ENCODE results near the gene DUOX1. TPM values are rescaled to one million over a fixed set of nuclear protein-coding genes. Genes with fewer than 3 reads are reported as not detected.

DUOX1 gene
- total RNA-seq, 4 donors from 2014 or later = 0.14 to 4.1 (median 0.64) TPM; not detected in 1

DNA sequence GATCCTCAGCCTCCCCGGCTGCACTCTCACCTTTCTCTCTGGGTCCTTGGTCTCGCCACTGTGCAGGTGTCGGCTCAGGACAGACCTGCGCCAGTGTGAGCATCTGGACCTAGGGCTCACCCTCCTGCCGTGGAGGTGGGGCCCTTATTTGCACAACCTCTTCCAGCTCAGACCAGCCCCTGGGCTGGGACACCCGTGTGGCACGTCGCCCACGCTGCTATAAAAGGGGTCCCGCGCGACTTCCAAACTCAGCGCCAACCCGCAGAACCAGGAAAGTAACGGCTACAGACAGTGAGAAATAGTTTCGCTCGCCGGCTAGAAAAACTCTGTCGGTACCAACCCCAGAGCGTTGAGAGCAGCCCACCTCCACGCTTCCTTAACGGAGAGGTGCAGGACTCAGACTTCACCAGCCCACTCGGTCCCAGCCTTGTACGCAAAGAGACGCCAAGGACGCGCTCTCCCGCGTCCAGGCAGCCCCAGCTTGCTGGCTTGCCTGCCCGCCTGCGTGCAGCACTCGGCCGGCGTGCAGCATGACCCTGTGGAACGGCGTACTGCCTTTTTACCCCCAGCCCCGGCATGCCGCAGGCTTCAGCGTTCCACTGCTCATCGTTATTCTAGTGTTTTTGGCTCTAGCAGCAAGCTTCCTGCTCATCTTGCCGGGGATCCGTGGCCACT is 15.6 kb upstream of the DUOX1 start, which contains the start of the genes DUOX2 and DUOXA2:
TSS of gene DUOX2 (minus strand) at position 97 of the 675 bp plus-strand sequence. CDS start 761 bp downstream, outside the sequence.
TSS of gene DUOXA2 (plus strand) at position 251 of the 675 bp plus-strand sequence. CDS start at position 531, 280 bp downstream.
- WGBS, 2 donors (ENCODE audit: low coverage in 1 of 2) = 1% methylated on average over 42 of the region's 42 CpGs; no CpG with 5 or more reads in 1 of the 2 donors
- DNase-seq = no peak
- Histone ChIP-seq H3K27ac (no peak within 1 kb of the TSS), H3K36me3 (no peaks in the 10 kb centered on the region), H3K9me3 (no peaks in the 10 kb centered on the region), H3K4me3 (peak within 1 kb of the TSS in 1 of 4 donors; percentile 0), H3K27me3 (peaks cover 89% of the 10 kb centered on the region), H3K4me1 (peaks cover 14 to 36% (median 24%) of the 10 kb centered on the region in 4 donors)
- TF ChIP-seq EP300 (IDR thresholded peaks at IDR 0.05; ENCODE audit: low read depth) (no peak), POLR2AphosphoS5 (IDR thresholded peaks at IDR 0.05) (no peak), POLR2A (IDR thresholded peaks at IDR 0.05) (no peak)
- TF ChIP-seq, protein P1, sequence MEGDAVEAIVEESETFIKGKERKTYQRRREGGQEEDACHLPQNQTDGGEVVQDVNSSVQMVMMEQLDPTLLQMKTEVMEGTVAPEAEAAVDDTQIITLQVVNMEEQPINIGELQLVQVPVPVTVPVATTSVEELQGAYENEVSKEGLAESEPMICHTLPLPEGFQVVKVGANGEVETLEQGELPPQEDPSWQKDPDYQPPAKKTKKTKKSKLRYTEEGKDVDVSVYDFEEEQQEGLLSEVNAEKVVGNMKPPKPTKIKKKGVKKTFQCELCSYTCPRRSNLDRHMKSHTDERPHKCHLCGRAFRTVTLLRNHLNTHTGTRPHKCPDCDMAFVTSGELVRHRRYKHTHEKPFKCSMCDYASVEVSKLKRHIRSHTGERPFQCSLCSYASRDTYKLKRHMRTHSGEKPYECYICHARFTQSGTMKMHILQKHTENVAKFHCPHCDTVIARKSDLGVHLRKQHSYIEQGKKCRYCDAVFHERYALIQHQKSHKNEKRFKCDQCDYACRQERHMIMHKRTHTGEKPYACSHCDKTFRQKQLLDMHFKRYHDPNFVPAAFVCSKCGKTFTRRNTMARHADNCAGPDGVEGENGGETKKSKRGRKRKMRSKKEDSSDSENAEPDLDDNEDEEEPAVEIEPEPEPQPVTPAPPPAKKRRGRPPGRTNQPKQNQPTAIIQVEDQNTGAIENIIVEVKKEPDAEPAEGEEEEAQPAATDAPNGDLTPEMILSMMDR (IDR thresholded peaks at IDR 0.05) = no peak
- intact Hi-C loops (cut with DNase I; ENCODE audit: low total_unique reads) (no loop called here), in situ Hi-C loops (cut with MboI; ENCODE audit: low pct_ligation_motif_present in 1 of 4, low pct_unique_long_range_greater_than_20kb in 1 of 4, low sequenced_read_pairs in 3 of 4) (loop anchor here in 1 of 4 donors (25.0 kb wide), 1 partner anchor 152 kb away; the partner anchor contains the start of gene TERB2)

DNA sequence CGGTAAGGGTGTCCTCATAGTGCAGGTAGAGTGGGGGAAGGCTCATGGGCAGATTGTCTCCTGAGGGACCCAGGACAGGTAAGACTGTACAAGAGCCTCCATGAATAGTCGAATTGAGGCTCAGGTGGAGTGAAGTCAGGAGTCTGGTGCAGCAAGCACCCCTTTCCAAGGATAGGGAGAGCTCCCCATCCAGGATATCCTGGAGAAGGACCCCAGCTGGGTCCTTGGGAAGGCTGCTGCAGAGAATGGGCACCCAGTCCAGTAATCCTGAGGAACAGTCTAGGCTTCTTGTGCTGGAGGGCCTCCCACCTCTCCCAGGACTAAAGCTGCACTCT is 15.1 kb upstream of the DUOX1 start:
- H3K36me3 ChIP-seq = no peaks in the 10 kb centered on the region
- intact Hi-C loops (cut with DNase I; ENCODE audit: low total_unique reads) (no loop called here), in situ Hi-C loops (cut with MboI; ENCODE audit: low pct_ligation_motif_present in 1 of 4, low pct_unique_long_range_greater_than_20kb in 1 of 4, low sequenced_read_pairs in 3 of 4) (loop anchor here in 1 of 4 donors (25.0 kb wide), 1 partner anchor 152 kb away; the partner anchor contains the start of gene TERB2)
- no peak for DNase-seq
- peaks cover 14 to 36% (median 24%) of the 10 kb centered on the region in 4 donors for H3K4me1 ChIP-seq
- no peaks in the 10 kb centered on the region for H3K9me3 ChIP-seq
- peaks cover 89% of the 10 kb centered on the region for H3K27me3 ChIP-seq
- H3K4me3 ChIP-seq = no peak overlapping the region
- TF ChIP-seq, protein P1 (IDR thresholded peaks at IDR 0.05) = no peak
- TF ChIP-seq POLR2AphosphoS5 (IDR thresholded peaks at IDR 0.05) = no peak
- TF ChIP-seq EP300 (IDR thresholded peaks at IDR 0.05; ENCODE audit: low read depth) = no peak
- no peak for TF ChIP-seq POLR2A (IDR thresholded peaks at IDR 0.05)
- 6% methylated on average over 2 of the region's 2 CpGs; no CpG with 5 or more reads in 1 of the 2 donors for WGBS, 2 donors (ENCODE audit: low coverage in 1 of 2)
- no peak overlapping the region for H3K27ac ChIP-seq

DNA sequence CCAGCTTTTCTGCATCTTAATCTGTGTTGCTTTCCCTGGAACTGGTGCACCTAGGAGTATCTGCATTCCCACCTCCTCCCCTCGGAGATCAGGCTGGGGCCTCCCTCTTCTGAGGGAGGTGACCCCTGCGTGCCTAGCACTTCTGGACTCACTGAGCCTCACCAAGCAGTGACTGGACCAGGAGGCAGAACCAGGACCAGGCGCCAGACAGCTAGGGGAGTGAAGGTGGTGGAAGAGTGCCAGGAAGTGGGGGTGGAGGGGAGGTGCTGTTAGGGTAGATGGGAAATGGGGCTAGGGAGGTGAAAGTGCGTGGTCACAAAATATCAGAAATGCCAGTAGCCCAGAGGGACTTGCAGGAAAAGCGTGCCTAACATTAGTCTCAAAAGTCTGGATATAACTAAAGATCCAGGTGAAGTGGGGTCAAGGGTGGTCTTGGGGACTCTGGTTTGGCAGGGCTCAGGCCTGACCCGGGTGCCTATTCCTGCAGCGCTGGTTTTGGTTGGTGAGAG is 14.4 kb upstream of the DUOX1 start:
- in situ Hi-C loops (cut with MboI; ENCODE audit: low pct_ligation_motif_present in 1 of 4, low pct_unique_long_range_greater_than_20kb in 1 of 4, low sequenced_read_pairs in 3 of 4) = loop anchor here in 1 of 4 donors (25.0 kb wide), 1 partner anchor 153 kb away; the partner anchor contains the start of gene TERB2

More for the DNA sequence above, 14.4 kb upstream of the DUOX1 start:
- Histone ChIP-seq H3K4me3 (no peak overlapping the region), H3K36me3 (no peaks in the 10 kb centered on the region), H3K27ac (no peak overlapping the region), H3K27me3 (peaks cover 89% of the 10 kb centered on the region), H3K9me3 (no peaks in the 10 kb centered on the region), H3K4me1 (peaks cover 14 to 36% (median 24%) of the 10 kb centered on the region in 4 donors)
- DNase-seq = no peak
- TF ChIP-seq EP300 (IDR thresholded peaks at IDR 0.05; ENCODE audit: low read depth) (no peak), POLR2AphosphoS5 (IDR thresholded peaks at IDR 0.05) (no peak), POLR2A (IDR thresholded peaks at IDR 0.05) (no peak)
- TF ChIP-seq, protein P1 (IDR thresholded peaks at IDR 0.05) = no peak
- 71 to 80% methylated on average over 1 to 7 of the region's 7 CpGs for WGBS, 2 donors (ENCODE audit: low coverage in 1 of 2)
- intact Hi-C loops (cut with DNase I; ENCODE audit: low total_unique reads) = no loop called here
